GM20000 (cell line): ENCODE results near the gene URI1.
"Not testable (repeated sequence)": the region's sequence is repeated elsewhere in the genome, so short reads cannot be mapped to it uniquely, and the experiment has no call there.

ENCODE experiments used
- DNase-seq: peaks from one replicate; pipeline ENCODE4 v3.0.0; 2012; ENCODE audit warnings: low spot score
- CTCF ChIP-seq: IDR thresholded peaks from 2 replicates; pipeline ENCODE4 v1.5.1; 2012; ENCODE audit warnings: mild to moderate bottlenecking, control low read depth; ENCODE audit errors: extremely low read depth, missing control alignments

Gene URI1

GRCh38 chr19:29942404-29943261, 594 bp downstream of the URI1 start:
- DNase-seq: peak; percentile 88
- TF ChIP-seq CTCF: no peak

- DNase-seq: no peak
- TF ChIP-seq CTCF: no peak
Observed at GRCh38 chr19:29943615-29944014, 1.6 kb downstream of the URI1 start.

GRCh38 chr19:29944390-29945012, 2.5 kb downstream of the URI1 start:
- TF ChIP-seq CTCF: no peak
- DNase-seq: peak; percentile 32

- no peak for TF ChIP-seq CTCF
- no peak for DNase-seq
Observed at GRCh38 chr19:29945017-29945416, 3.0 kb downstream of the URI1 start.

- no peak for TF ChIP-seq CTCF
- DNase-seq: no peak
Observed at GRCh38 chr19:29945433-29945832, 3.4 kb downstream of the URI1 start.

- no peak for TF ChIP-seq CTCF
- no peak for DNase-seq
Observed at GRCh38 chr19:29946645-29947044, 4.6 kb downstream of the URI1 start.

GRCh38 chr19:29947871-29948270, 5.8 kb downstream of the URI1 start:
- no peak for TF ChIP-seq CTCF

GRCh38 chr19:29948759-29949470, 6.9 kb downstream of the URI1 start:
- not testable (repeated sequence) for DNase-seq

More at GRCh38 chr19:29947871-29948270, 5.8 kb downstream of the URI1 start:
- DNase-seq: no peak
